Suprapubic skin (tissue), 4 donors: ENCODE data around the gene MCFD2. TPM values are rescaled to one million over a fixed set of nuclear protein-coding genes. Genes with fewer than 3 reads are reported as not detected.

Source experiments
- DNase-seq, 2 donors: peaks; one replicate each; pipeline ENCODE4 v3.0.0-alpha.2; 2019; ENCODE audit warnings: low spot score in 2 of 2
- H3K27ac ChIP-seq: fragments of 200-600 bp; sonication (generic); one replicate; pipeline ENCODE4 v1.5.1; 2019
- H3K27me3 ChIP-seq: fragments of 200-600 bp; sonication (generic); one replicate; pipeline ENCODE4 v1.5.1; 2019
- H3K36me3 ChIP-seq: fragments of 200-600 bp; sonication (generic); one replicate; pipeline ENCODE4 v1.5.1; 2019
- H3K4me1 ChIP-seq: fragments of 200-600 bp; sonication (generic); one replicate; pipeline ENCODE4 v1.5.1; 2019
- H3K4me3 ChIP-seq: fragments of 200-600 bp; sonication (generic); one replicate; pipeline ENCODE4 v1.5.1; 2019; ENCODE audit warnings: mild to moderate bottlenecking
- H3K9me3 ChIP-seq: fragments of 200-600 bp; sonication (generic); one replicate; pipeline ENCODE4 v1.5.1; 2019
- EP300 ChIP-seq: sonication (generic); formaldehyde crosslinking; IDR thresholded peaks from one replicate; pipeline ENCODE4 v1.6.1; 2017; ENCODE audit warnings: antibody characterized with exemption
- POLR2A ChIP-seq, 2 donors: fragments of 450-650 bp; IDR thresholded peaks; one replicate each; pipeline ENCODE4 v1.6.1; 2017; ENCODE audit warnings: antibody characterized with exemption in 2 of 2, mild to moderate bottlenecking in 2 of 2, moderate library complexity in 2 of 2
- POLR2AphosphoS5 ChIP-seq, 3 donors: sonication (generic); formaldehyde crosslinking; IDR thresholded peaks; one replicate each; pipeline ENCODE4 v1.6.1; 2017; ENCODE audit warnings: antibody characterized with exemption in 3 of 3
- WGBS: methylation state at CpG from one replicate; pipeline ENCODE4 v1.1.5; 2018; 5-methylcytosine and 5-hydroxymethylcytosine counted together
- total RNA-seq, 4 donors: library from RNA; depleted of rRNA; stranded (reverse); fragments of >200 nt; gene quantifications; one replicate each; pipeline ENCODE4 v1.1.0, GENCODE V29; 2016
- TF ChIP-seq, protein P1 (sequence below), 2 donors: fragments of 200-600 bp in 1 of 2; fragments of 450-650 bp in 1 of 2; sonication (generic) in 1 of 2; IDR thresholded peaks; one replicate each; pipeline ENCODE4 v1.5.1; 2016 to 2019; ENCODE audit warnings: antibody characterized with exemption in 2 of 2, mild to moderate bottlenecking in 1 of 2, moderate library complexity in 1 of 2

Gene MCFD2
- total RNA-seq, 4 donors from 2014 or later = 40.5 to 42.4 (median 41.6) TPM

DNA sequence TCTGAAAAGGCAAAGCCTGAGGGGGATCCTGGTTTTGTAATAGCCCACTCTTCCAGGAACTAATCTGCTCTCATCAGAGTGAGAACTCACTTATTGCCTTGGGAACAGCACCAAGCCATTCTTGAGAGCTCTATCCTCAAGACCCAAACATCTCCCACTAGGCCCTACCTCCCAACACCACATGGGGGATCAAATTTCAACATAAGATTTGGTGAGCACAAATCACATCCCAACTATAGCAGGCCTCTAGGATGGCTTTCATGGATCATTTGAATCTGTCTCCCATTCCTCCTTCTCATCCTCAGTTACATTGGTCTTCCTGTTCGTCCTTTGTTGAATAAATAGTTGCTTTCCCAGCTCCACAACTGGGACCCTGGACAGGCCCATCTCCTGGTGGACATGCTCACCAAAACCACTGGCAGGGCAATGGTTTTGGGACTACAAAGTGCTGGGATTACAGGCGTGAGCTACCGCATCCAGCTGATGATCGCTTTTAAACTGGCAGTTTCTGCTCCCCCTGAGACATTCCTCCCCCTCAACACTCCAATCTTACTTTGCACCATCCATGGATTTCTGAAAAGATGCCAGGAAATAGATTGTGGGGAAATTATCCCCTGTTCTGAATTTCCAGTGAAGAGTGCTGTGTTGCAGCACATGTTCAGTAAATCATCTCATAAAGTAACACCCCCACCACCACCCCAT, 42.6 kb downstream of the MCFD2 start:
- TF ChIP-seq POLR2AphosphoS5 (IDR thresholded peaks at IDR 0.05) (no peak), EP300 (no peak), POLR2A (IDR thresholded peaks at IDR 0.05) (no peak)
- TF ChIP-seq, protein P1, sequence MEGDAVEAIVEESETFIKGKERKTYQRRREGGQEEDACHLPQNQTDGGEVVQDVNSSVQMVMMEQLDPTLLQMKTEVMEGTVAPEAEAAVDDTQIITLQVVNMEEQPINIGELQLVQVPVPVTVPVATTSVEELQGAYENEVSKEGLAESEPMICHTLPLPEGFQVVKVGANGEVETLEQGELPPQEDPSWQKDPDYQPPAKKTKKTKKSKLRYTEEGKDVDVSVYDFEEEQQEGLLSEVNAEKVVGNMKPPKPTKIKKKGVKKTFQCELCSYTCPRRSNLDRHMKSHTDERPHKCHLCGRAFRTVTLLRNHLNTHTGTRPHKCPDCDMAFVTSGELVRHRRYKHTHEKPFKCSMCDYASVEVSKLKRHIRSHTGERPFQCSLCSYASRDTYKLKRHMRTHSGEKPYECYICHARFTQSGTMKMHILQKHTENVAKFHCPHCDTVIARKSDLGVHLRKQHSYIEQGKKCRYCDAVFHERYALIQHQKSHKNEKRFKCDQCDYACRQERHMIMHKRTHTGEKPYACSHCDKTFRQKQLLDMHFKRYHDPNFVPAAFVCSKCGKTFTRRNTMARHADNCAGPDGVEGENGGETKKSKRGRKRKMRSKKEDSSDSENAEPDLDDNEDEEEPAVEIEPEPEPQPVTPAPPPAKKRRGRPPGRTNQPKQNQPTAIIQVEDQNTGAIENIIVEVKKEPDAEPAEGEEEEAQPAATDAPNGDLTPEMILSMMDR (IDR thresholded peaks at IDR 0.05) = no peak
- no peaks in the 10 kb centered on the region for H3K9me3 ChIP-seq
- no peaks in the 10 kb centered on the region for H3K27me3 ChIP-seq
- peak overlapping the region; percentile 34 for H3K27ac ChIP-seq
- no peak overlapping the region for H3K4me3 ChIP-seq
- 90% methylated on average over 4 of the region's 4 CpGs for WGBS
- peak in 1 of 2 donors; percentile 48 for DNase-seq
- peaks cover 25% of the 10 kb centered on the region for H3K4me1 ChIP-seq
- H3K36me3 ChIP-seq = no peaks in the 10 kb centered on the region

DNA sequence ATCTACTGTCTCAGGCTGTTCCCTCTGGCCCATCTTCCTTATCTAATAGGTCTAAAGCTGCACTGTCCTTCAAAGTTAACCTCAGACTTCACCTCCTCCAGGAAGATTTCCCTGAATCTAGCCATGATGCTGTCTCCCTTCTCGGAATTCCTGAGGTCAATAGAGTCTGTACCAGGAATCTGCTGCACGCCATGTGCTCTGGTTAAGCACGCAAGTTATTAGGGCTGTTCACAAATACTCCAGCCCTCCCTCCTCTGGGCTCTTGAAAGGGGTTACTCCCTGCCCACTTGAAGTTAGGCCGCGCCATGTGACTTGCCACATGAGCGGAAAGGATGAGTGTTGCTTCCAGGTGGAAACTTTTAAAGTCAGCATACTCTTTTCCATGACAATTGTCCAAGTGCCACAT, 43.6 kb downstream of the MCFD2 start:
- H3K27ac ChIP-seq = no peak overlapping the region
- no peaks in the 10 kb centered on the region for H3K36me3 ChIP-seq
- peaks cover 22% of the 10 kb centered on the region for H3K4me1 ChIP-seq
- WGBS = 95% methylated on average over 6 of the region's 6 CpGs
- H3K9me3 ChIP-seq = no peaks in the 10 kb centered on the region
- H3K4me3 ChIP-seq = no peak overlapping the region
- H3K27me3 ChIP-seq = no peaks in the 10 kb centered on the region
- DNase-seq = no peak
- TF ChIP-seq, protein P1 (IDR thresholded peaks at IDR 0.05) = no peak
- no peak for TF ChIP-seq EP300
- TF ChIP-seq POLR2A (IDR thresholded peaks at IDR 0.05) = no peak
- TF ChIP-seq POLR2AphosphoS5 (IDR thresholded peaks at IDR 0.05) = no peak

DNA sequence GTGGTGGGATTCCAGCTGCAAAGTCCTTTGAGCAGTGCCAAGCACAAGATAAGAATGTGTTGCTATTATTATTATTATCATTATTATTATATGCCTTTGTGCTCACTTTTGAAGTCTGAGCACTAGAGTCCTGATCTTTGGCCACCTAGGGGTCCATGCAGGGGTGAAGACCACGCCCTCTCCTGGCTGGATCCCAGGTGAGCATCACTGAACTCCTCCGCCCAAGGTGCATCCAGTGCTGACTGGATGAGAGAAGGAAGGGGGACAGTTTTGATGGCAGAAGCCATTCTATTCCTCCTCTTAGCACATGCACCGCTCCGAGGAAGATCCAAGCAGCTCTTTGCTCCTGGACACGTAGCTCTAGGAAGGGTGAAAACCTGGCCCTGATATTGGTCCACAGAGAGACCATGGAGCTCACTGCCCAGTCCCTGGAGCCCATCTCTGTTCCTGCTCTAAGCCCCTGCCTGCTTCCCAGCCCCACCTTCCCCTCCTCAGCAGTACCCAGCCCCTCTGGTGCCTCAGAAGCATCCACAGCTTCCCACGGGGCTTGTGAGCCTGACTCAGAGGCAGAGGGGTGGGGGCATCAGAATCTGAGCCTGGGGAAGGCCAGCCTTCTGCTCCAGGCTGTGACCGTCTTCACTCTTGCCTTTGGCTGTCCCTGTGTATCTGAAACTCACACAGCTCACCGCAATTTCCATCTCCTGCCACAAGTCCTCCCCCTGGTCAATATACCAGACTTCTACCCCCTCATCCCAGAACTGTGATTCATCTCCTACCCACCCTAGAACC, 45.4 kb downstream of the MCFD2 start:
- Histone ChIP-seq H3K27ac (no peak overlapping the region), H3K27me3 (no peaks in the 10 kb centered on the region), H3K4me1 (peaks cover 27% of the 10 kb centered on the region), H3K36me3 (no peaks in the 10 kb centered on the region), H3K4me3 (no peak overlapping the region), H3K9me3 (no peaks in the 10 kb centered on the region)
- TF ChIP-seq, protein P1 (IDR thresholded peaks at IDR 0.05) = no peak
- TF ChIP-seq POLR2A (IDR thresholded peaks at IDR 0.05) (no peak), EP300 (no peak), POLR2AphosphoS5 (IDR thresholded peaks at IDR 0.05) (no peak)
- DNase-seq = no peak
- 85% methylated on average over 6 of the region's 8 CpGs for WGBS

- no peak overlapping the region for H3K27ac ChIP-seq
- WGBS = 63% methylated on average over 2 of the region's 3 CpGs
- peaks cover 27% of the 10 kb centered on the region for H3K4me1 ChIP-seq
- H3K27me3 ChIP-seq = no peaks in the 10 kb centered on the region
- no peaks in the 10 kb centered on the region for H3K9me3 ChIP-seq
- TF ChIP-seq POLR2A (IDR thresholded peaks at IDR 0.05) (no peak), EP300 (no peak), POLR2AphosphoS5 (IDR thresholded peaks at IDR 0.05) (no peak)
- TF ChIP-seq, protein P1 (IDR thresholded peaks at IDR 0.05) = no peak
- H3K36me3 ChIP-seq = no peaks in the 10 kb centered on the region
- no peak overlapping the region for H3K4me3 ChIP-seq
- DNase-seq = no peak
Observed at GRCh38 chr2:46869621-46870020, 46.0 kb downstream of the MCFD2 start.

DNA sequence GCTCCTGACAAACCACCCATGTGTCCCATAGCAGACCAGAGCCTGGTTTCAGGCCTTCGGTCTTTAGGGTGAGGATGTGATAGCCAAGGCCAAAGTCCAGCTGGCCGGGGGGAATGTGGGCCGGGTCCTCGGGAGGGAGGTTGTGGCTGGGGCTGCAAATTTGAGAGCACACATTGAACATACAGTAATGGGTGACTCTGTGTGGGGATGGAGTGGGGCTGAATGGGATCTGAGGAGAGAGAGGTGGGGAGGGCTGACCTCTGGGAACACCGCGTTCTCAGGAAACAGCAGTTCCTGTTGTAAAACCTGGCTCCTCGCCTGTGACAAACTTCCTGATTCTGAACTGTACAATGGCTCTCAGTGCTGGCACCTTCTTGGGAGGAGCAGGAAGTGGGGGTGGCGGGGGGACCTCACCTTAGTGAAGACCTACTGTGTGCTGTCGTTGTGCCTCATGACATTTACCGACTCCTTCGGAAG, 48.8 kb downstream of the MCFD2 start:
- Histone ChIP-seq H3K9me3 (no peaks in the 10 kb centered on the region), H3K27ac (peak overlapping the region; percentile 50), H3K4me1 (peaks cover 13% of the 10 kb centered on the region), H3K4me3 (no peak overlapping the region), H3K36me3 (no peaks in the 10 kb centered on the region), H3K27me3 (no peaks in the 10 kb centered on the region)
- no peak for TF ChIP-seq POLR2A (IDR thresholded peaks at IDR 0.05)
- TF ChIP-seq, protein P1 (IDR thresholded peaks at IDR 0.05) = no peak
- peak in 1 of 3 donors; percentile 74 for TF ChIP-seq POLR2AphosphoS5 (IDR thresholded peaks at IDR 0.05)
- no peak for TF ChIP-seq EP300
- WGBS = 89% methylated on average over 11 of the region's 11 CpGs
- no peak for DNase-seq
